Posterior vena cava (tissue), 2 donors: ENCODE measurements around the gene STEAP1B. TPM values are rescaled to one million over a fixed set of nuclear protein-coding genes. Genes with fewer than 3 reads are reported as not detected.
"Not testable (repeated sequence)": the region's sequence is repeated elsewhere in the genome, so short reads cannot be mapped to it uniquely, and the experiment has no call there.

Experiments used
- DNase-seq: peaks from one replicate; pipeline ENCODE4 v3.0.0-alpha.2; 2020; ENCODE audit warnings: low spot score
- intact Hi-C, 2 donors: fragments of 100-400 bp; cut with DNase I; formaldehyde crosslinking; loops; one replicate each; pipeline versions ENCODE4 v1.14.1 to v1.14.2; 2022 to 2023
- total RNA-seq, 2 donors: library from RNA; stranded (reverse); fragmentation: NEBNext Ultra II Directional; extraction: Animal tissue kit (Norgen Biotek cat#: 25700); gene quantifications; one replicate each; pipeline ENCODE4 v1.2.1, GENCODE V29; 2021
- donor health status: DM: yes; HTN: yes; CAD: no.
- donor health status: DM: yes; HTN: yes; CAD: no.

Gene STEAP1B
- total RNA-seq, 2 donors from 2014 or later = 2.5 to 2.8 TPM

DNA sequence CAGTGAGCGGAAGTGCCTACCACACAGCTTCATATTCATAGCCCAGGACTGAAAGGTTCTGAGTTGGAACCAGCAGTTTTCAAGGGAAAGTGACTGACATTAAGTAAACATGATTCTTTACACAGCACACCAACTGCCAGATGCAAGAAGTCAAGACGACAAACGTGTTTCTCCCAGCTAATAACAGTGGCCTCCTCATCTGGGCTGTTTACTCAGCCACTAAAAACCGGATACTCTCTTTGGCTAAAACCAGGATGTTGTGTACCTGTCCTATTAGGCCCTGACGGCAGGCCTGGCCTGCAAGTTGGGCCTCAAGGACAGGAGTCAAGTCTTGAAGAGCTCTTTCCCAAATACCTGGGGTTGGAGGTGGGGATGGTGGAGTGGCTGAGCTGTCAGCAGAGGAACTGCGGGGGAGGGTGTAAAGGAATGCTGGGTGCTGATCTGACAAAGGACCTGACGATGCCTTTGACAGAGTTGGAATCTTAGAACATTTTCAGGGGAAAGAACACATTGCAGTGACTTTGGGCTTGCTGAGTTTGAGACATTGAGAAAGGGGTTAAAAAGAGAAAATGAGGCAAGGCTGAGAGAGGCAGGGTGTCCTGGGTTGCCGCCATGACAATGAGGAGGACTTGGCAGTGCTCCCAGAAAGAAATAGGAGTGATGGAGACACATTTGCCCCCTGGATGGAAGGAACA lies 57.7 kb downstream of the STEAP1B start:
- no peak for DNase-seq
- intact Hi-C loops = loop anchor here in 1 of 2 donors (10.0 kb wide), 1 partner anchor 88 kb away; the partner anchor contains the start of gene RAPGEF5

DNA sequence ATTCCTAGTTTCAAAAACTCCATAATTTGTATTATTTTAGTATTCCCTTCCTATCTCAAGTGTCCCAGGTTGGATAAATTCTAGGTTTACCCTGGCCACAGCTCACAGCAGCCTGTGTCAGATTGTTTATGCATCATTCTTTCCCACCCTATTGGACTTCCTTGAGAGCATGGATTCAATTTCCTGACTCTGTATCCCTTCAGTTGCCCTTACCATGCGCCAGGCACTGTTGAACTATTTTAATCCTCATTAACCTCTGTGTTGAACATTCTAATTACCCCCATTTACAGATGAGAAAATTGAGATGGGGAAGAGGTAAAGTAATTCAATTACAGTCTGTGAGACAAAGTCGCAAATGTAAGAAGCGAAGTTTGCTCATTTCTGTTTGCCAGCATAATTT lies 58.8 kb downstream of the STEAP1B start:
- DNase-seq = no peak
- intact Hi-C loops = loop anchor here in 1 of 2 donors (10.0 kb wide), 1 partner anchor 86 kb away; the partner anchor contains the start of gene RAPGEF5

DNA sequence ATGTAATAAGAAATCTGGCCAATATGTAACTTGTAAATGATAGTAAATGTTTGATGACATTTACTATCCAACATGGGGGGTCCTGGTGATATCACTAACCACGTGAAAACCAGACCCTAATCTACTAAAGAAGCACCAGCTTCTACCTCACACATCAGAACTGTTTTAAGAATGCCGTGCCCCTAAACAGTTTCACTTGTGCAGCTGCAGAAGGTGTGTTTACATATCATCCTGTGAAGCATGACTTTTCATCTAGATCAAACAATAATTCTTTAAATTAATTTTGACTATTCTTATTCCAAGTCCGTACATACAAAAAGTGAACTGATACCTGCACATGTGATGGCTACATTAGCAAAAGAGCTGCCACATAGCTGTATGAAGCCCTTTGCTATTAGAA lies 61.0 kb downstream of the STEAP1B start:
- no peak for DNase-seq
- intact Hi-C loops = no loop called here

- intact Hi-C loops, DNase-seq: not testable (repeated sequence)
Measured at GRCh38 chr7:22436552-22436951, 63.4 kb downstream of the STEAP1B start.

GRCh38 chr7:22435720-22436119 lies 64.3 kb downstream of the STEAP1B start:
- no peak for DNase-seq
- intact Hi-C loops = no loop called here

- DNase-seq = no peak
- intact Hi-C loops = no loop called here
Measured at GRCh38 chr7:22435105-22435504, 64.9 kb downstream of the STEAP1B start.

DNA sequence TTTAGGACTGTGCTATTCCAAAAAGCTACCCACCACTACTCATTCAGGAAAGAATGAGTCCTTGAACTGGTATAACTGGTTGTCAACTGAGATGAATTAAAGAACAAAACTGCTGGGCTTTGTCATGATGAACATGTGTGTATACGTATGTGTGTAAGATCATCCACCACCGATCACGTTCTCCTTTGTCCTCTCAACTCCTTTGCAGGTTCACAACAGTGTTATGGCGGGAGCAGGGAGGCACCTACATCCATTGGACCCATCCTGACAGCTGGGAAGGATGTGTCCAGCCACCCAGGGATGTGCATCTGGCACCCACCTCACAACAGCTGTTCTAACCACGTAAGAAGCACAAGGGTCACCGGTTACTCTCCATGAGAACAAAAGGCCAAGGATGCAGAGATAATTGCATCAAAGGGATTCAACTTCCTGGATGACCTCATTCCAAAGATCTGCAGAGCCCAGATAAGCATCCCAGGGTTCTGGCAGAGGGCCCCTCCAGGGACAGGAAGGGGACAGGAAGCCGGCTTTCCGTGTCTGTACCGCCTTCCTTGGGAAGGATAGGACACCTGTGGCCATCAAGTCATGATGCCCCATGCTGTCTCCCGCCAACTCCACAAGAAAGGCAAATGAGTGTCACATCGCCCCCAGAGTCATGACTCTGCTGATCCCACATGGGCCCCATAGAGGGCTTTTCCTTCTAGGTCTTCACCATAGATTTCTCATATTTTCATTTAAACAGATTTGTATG lies 66.1 kb downstream of the STEAP1B start:
- DNase-seq = no peak

GRCh38 chr7:22433165-22433700 lies 66.8 kb downstream of the STEAP1B start:
- DNase-seq, intact Hi-C loops: not testable (repeated sequence)

More for the DNA sequence above, 66.1 kb downstream of the STEAP1B start:
- intact Hi-C loops = no loop called here

- intact Hi-C loops = no loop called here
- no peak for DNase-seq
Measured at GRCh38 chr7:22432203-22432718, 67.7 kb downstream of the STEAP1B start.

DNA sequence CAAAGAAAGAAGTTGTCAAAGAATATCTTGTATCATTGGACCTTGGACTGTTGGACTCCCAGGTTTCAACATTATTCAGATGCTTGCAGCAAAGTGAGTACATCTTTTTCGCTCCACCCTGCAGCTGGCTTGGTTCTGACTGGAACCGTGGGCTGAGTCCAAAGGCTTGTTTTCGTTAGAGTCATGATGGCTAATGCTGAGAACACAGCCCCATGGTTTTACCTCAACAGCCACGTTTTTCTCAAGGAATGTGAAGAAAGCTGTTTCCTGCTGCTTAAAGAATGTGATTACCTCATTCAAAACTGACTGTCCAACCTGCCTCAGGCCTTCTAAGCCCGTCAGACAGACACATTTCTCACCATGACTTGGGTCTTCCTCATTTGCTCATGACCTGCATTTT lies 69.5 kb downstream of the STEAP1B start:
- no peak for DNase-seq

DNA sequence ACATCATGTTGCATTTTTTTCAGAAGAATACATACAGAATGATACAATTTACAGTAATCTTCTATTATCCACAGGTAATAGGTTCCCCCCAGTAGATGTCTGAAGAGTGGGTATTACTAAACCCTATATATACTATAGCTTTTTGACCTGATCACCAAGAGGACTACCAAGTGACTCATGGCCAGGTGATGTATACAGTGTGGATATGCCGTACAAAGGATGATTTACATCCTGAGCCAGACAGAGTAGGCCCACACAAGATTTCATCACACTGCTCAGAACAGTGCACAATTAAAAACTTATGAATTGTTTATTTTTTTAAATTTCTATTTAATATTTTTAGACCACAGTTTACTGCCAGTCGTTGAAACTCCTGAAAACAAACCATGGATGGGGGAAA lies 70.6 kb downstream of the STEAP1B start:
- DNase-seq = no peak
- intact Hi-C loops = no loop called here

More for the DNA sequence above, 69.5 kb downstream of the STEAP1B start:
- intact Hi-C loops = no loop called here

DNA sequence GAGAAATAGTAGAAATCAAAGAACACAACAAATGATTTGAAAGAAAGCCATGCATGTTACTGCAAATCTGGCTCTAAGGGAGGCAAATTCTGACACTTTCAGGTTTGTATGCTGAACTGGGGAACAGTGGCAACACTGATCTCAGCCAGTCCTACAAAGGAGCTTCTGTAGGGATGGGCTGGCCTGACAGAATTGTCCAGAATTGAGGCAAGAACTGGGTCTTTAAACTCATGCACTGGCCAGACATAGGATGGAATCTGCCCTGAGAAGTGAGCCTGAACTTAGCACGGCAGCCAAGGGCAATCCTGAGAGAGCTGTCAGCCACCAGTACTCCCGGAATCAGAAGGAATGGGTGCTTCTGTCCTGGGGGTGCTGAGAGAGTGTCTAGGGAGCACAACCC lies 72.1 kb downstream of the STEAP1B start:
- intact Hi-C loops = no loop called here
- DNase-seq = no peak

DNA sequence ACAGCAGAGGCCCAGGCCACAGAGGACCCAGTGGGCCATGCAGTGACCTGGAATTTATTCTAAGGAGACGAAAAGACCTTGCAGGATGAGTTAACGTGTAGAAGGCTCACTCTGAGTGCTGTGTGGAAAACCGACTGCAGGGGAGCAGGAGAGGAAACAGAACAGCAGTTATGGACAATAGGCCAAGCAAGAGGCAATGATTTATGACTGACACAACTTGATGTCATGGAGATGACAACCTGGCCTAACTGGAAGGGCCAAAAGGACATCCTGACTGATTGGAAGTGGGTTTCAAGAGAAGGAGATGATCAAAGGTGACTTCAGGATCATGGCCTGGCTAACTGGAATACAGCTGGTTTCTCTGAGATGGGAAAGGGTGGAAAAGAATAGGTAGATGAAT lies 72.9 kb downstream of the STEAP1B start:
- DNase-seq = no peak
- intact Hi-C loops = no loop called here

DNA sequence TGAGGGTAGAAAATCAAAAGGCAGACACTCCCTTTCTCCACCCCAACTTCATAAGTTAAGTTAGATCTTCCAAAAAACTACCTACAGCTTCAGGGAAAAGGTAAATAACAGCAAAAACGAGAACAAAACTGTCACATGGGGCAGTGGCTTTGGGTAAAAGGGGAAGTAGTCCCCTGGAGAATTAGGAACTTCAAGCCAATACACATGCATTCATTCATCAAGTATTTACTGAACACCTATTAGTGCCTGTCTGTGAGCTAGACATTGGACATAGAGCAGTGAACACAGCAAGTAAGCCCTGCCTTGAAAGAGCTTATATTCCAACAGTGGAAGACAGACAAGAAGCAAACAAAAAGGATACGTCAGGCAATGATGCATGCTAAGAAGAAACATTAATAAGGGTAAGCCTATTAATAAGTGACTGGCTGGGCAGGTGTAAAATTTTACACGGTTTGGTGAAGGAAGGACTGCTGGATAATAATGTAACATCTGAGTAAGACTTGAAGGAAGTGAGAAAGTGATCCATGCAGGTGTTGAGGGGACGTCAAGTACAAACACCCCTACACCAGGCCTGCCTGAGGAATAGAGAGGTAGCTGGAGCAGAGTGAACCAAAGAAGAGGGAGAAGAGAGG lies 73.4 kb downstream of the STEAP1B start:
- intact Hi-C loops = no loop called here

GRCh38 chr7:22425361-22425760 lies 74.6 kb downstream of the STEAP1B start:
- DNase-seq = no peak
- intact Hi-C loops = no loop called here

More for the DNA sequence above, 73.4 kb downstream of the STEAP1B start:
- no peak for DNase-seq

- intact Hi-C loops = no loop called here
Measured at GRCh38 chr7:22422831-22423615, 77.0 kb downstream of the STEAP1B start.

DNA sequence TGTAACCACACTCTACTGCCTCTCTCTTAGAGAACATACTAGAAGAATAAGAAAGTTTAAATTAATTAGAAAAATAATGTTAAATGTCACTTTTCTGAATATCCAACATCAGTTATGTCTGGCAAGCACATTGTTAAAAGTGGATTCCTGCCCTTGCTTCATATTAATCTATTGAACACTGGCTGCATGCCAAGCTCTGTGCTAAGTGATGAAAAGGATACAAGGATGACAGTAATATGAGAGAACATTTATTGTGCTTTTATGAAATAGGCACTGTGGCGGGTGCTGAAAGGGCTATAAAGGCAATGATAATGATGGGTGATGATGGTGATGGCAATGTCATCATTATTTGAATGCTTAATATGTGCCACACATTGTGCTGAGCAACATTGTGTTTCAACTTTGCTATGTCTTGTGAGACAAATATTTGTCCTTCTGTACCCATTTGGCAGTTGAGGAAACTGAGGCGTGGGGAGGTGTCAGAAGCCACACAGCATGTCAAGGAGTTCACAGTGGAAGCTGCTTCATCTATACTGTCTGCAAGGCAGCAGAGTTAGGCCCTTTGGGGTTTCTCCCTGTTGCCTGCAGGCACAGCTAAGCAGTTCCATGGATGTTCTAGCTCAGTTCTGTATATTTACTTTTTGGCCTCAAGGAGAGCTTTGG lies 78.9 kb downstream of the STEAP1B start:
- intact Hi-C loops = no loop called here
- no peak for DNase-seq

More at GRCh38 chr7:22422831-22423615, 77.0 kb downstream of the STEAP1B start:
- DNase-seq = no peak

DNA sequence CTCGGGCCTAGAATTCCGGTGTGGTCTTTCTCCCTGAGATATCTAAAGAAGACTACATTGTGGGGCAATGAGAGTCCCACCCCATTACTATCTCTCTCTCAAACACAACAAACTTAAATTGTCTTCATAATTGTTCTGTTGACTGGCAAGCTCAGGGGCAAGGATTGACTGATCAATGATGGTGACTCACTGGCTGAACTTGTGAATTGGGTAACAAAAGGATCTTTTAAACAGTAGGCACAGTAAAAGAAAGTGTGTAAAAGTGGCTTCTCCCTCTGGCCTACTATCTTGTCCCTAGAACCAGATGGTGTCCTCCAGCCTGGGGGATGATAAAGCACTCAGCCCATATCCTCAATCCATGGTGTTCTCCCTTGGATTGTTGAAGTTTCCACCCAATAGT lies 80.0 kb downstream of the STEAP1B start:
- intact Hi-C loops = no loop called here
- no peak for DNase-seq
